ENCODE measurements around the gene ITGB3BP.

DNA sequence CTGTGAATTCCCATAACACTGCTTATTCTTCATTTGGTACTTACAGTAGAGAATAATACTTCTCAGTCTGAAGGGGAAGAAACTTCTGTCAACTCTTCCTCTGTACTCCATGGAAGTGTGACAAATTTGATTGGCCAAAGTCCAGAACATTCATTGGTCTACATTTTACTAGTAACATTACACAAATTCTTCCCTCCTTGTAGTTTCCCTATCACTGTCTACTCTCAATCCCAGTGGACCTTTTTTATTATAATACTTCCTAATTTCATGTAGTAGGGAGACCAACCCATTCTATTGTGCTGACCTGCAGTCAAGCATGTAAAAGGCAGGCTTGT lies 80.9 kb downstream of the ITGB3BP start:
- TF ChIP-seq, protein P1, sequence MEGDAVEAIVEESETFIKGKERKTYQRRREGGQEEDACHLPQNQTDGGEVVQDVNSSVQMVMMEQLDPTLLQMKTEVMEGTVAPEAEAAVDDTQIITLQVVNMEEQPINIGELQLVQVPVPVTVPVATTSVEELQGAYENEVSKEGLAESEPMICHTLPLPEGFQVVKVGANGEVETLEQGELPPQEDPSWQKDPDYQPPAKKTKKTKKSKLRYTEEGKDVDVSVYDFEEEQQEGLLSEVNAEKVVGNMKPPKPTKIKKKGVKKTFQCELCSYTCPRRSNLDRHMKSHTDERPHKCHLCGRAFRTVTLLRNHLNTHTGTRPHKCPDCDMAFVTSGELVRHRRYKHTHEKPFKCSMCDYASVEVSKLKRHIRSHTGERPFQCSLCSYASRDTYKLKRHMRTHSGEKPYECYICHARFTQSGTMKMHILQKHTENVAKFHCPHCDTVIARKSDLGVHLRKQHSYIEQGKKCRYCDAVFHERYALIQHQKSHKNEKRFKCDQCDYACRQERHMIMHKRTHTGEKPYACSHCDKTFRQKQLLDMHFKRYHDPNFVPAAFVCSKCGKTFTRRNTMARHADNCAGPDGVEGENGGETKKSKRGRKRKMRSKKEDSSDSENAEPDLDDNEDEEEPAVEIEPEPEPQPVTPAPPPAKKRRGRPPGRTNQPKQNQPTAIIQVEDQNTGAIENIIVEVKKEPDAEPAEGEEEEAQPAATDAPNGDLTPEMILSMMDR (tag by site-specific recombination; IDR thresholded peaks at IDR 0.05): no peak
- TF ChIP-seq SP2 (tag by site-specific recombination; IDR thresholded peaks at IDR 0.05): no peak
- TF ChIP-seq ZNF830 (tag by site-specific recombination; IDR thresholded peaks at IDR 0.05; ENCODE audit: low read depth): no peak
- TF ChIP-seq ZNF354C (tag by site-specific recombination; IDR thresholded peaks at IDR 0.05; ENCODE audit: borderline replicate concordance, low read depth): no peak
- TF ChIP-seq ZEB2 (tag by site-specific recombination; IDR thresholded peaks at IDR 0.05): no peak
- TF ChIP-seq YY1 (tag by site-specific recombination; IDR thresholded peaks at IDR 0.05): no peak

Data from HEK293 (cell line).